SK-N-SH (cell line): ENCODE results near the gene CHPF. TPM values are rescaled to one million over a fixed set of nuclear protein-coding genes. Genes with fewer than 3 reads are reported as not detected.

Experiments
- CTCF ChIA-PET: fragments of 300-600, 350-600 bp; formaldehyde crosslinking; extraction: SDS; loops from one replicate; lab custom pipeline; 2021; lab: Yijun Ruan, JAX
- POLR2A ChIA-PET: fragments of 350-600 bp; sonication (Branson Sonifier 250); formaldehyde crosslinking; extraction: SDS; loops from one replicate; lab custom pipeline; 2020; ENCODE audit warnings: antibody characterized with exemption, inconsistent platforms; lab: Yijun Ruan, JAX
- DNase-seq: peaks from one replicate; pipeline ENCODE4 v3.0.0; 2012
- H2AFZ ChIP-seq: fragments of 200-600 bp; sonication (generic); 2 replicates; pipeline ENCODE4 v1.8.1; 2016; ENCODE audit warnings: antibody characterized with exemption, mild to moderate bottlenecking, low read depth
- H3F3A ChIP-seq: fragments of 200-600 bp; sonication (generic); replicated peaks from 2 replicates; pipeline ENCODE3; 2016; ENCODE audit warnings: antibody characterized with exemption, mild to moderate bottlenecking; ENCODE audit not compliant: insufficient read depth
- H3K27ac ChIP-seq, 2 experiments: fragments of 200-500 bp in 1 of 2; fragments of 200-600 bp in 1 of 2; sonication (Bioruptor generic) in 1 of 2; sonication (generic), shearing (Covaris generic) in 1 of 2; 2 replicates each; pipeline versions ENCODE4 v1.5.1 to v1.6.1; 2014 to 2016; ENCODE audit warnings: low read depth in 2 of 2, inconsistent platforms in 1 of 2, low read length in 1 of 2, mild to moderate bottlenecking in 1 of 2, mixed read lengths in 1 of 2
- H3K27me3 ChIP-seq: fragments of 200-600 bp; sonication (generic), shearing (Covaris generic); 2 replicates; pipeline ENCODE4 v1.6.1; 2016; ENCODE audit warnings: mixed run types; ENCODE audit not compliant: insufficient read depth
- H3K36me3 ChIP-seq, 2 experiments: fragments of 200-500 bp in 1 of 2; fragments of 200-600 bp in 1 of 2; sonication (Bioruptor generic) in 1 of 2; sonication (generic) in 1 of 2; replicated peaks in 1 of 2; 2 replicates each; pipeline versions ENCODE3 to v1.5.1; 2014 to 2016; ENCODE audit warnings: low read length in 1 of 2, mild to moderate bottlenecking in 1 of 2; ENCODE audit not compliant: insufficient read depth in 2 of 2, control insufficient read depth in 1 of 2
- H3K4me1 ChIP-seq, 2 experiments: fragments of 200-500 bp in 1 of 2; fragments of 200-600 bp in 1 of 2; sonication (Bioruptor generic) in 1 of 2; sonication (generic), shearing (Covaris generic) in 1 of 2; 2 replicates each; pipeline versions ENCODE4 v1.5.1 to v1.6.1; 2014 to 2016; ENCODE audit warnings: low read depth in 1 of 2, low read length in 1 of 2, mixed run types in 1 of 2; ENCODE audit not compliant: insufficient read depth in 2 of 2, control insufficient read depth in 1 of 2
- H3K4me2 ChIP-seq: fragments of 200-600 bp; sonication (generic), shearing (Covaris generic); 2 replicates; pipeline ENCODE4 v1.6.1; 2017; ENCODE audit warnings: mixed run types
- H3K4me3 ChIP-seq, 2 experiments: fragments of 200-500 bp in 1 of 2; fragments of 200-600 bp in 1 of 2; sonication (Bioruptor generic) in 1 of 2; sonication (generic), shearing (Covaris generic) in 1 of 2; 2 replicates each; pipeline versions ENCODE4 v1.5.1 to v1.8.1; 2014 to 2016; ENCODE audit warnings: low read depth in 2 of 2, inconsistent platforms in 1 of 2, low read length in 1 of 2, mild to moderate bottlenecking in 1 of 2, mixed read lengths in 1 of 2, moderate library complexity in 1 of 2
- H3K79me2 ChIP-seq: fragments of 200-600 bp; sonication (generic); 2 replicates; pipeline ENCODE4 v1.8.1; 2017; ENCODE audit warnings: mild to moderate bottlenecking; ENCODE audit not compliant: insufficient read depth
- H3K9ac ChIP-seq: fragments of 200-600 bp; sonication (generic); 2 replicates; pipeline ENCODE4 v1.6.1; 2017; ENCODE audit warnings: mixed run types
- H3K9me2 ChIP-seq: fragments of 200-600 bp; sonication (generic); 2 replicates; pipeline ENCODE4 v1.6.1; 2017; ENCODE audit warnings: mixed run types
- H3K9me3 ChIP-seq: fragments of 200-600 bp; sonication (generic); 2 replicates; pipeline ENCODE4 v1.6.1; 2017; ENCODE audit warnings: mixed run types, mild to moderate bottlenecking, moderate library complexity
- H4K20me1 ChIP-seq: fragments of 200-600 bp; sonication (generic); 2 replicates; pipeline ENCODE4 v1.6.1; 2017; ENCODE audit warnings: mild to moderate bottlenecking, mixed run types; ENCODE audit not compliant: insufficient read depth
- EP300 ChIP-seq, 2 experiments: IDR thresholded peaks; 2 replicates each; pipeline versions ENCODE4 v1.4.0 to v1.6.1; 2012; ENCODE audit warnings: borderline replicate concordance in 1 of 2, low read depth in 1 of 2, low read length in 1 of 2
- EZH2phosphoT487 ChIP-seq: fragments of 200-600 bp; sonication (generic); IDR thresholded peaks from 2 replicates; pipeline ENCODE4 v1.6.1; 2017; ENCODE audit warnings: low read depth, mixed run types, mild to moderate bottlenecking, antibody characterized with exemption, moderate library complexity, borderline replicate concordance
- FOXM1 ChIP-seq: IDR thresholded peaks from 2 replicates; pipeline ENCODE4 v1.4.0; 2012; ENCODE audit warnings: low read depth, mild to moderate bottlenecking
- GABPA ChIP-seq: IDR thresholded peaks from 2 replicates; pipeline ENCODE4 v1.4.0; 2012; ENCODE audit warnings: low read depth, mild to moderate bottlenecking
- GATA2 ChIP-seq: sonication (generic); formaldehyde crosslinking; IDR thresholded peaks from 2 replicates; pipeline ENCODE4 v1.5.0; 2020; ENCODE audit warnings: mild to moderate bottlenecking, missing genetic modification reagents
- JUND ChIP-seq: IDR thresholded peaks from 2 replicates; pipeline ENCODE4 v1.4.0; 2012
- MXI1 ChIP-seq: IDR thresholded peaks from 2 replicates; pipeline ENCODE4 v1.6.1; 2012; ENCODE audit warnings: mild to moderate bottlenecking, low read depth, low read length, improper control_type of control experiment
- NFIC ChIP-seq: IDR thresholded peaks from 2 replicates; pipeline ENCODE4 v1.4.0; 2012; ENCODE audit warnings: borderline replicate concordance
- NRF1 ChIP-seq: IDR thresholded peaks from 2 replicates; pipeline ENCODE4 v1.6.1; 2012; ENCODE audit warnings: low read depth, mild to moderate bottlenecking, low read length
- POLR2AphosphoS5 ChIP-seq: IDR thresholded peaks from 2 replicates; pipeline ENCODE4 v1.6.1; 2012; ENCODE audit warnings: low read depth, low read length
- RFX5 ChIP-seq: IDR thresholded peaks from 2 replicates; pipeline ENCODE4 v1.6.1; 2012; ENCODE audit warnings: mild to moderate bottlenecking, improper control_type of control experiment, low read length
- SMC3 ChIP-seq: IDR thresholded peaks from 2 replicates; pipeline ENCODE4 v1.6.1; 2012; ENCODE audit warnings: low read depth, low read length, improper control_type of control experiment
- TAF1 ChIP-seq: IDR thresholded peaks from 2 replicates; pipeline ENCODE4 v1.6.1; 2012; ENCODE audit warnings: low read depth, mild to moderate bottlenecking, low read length, moderate library complexity, borderline replicate concordance
- TCF12 ChIP-seq: IDR thresholded peaks from 2 replicates; pipeline ENCODE4 v1.4.0; 2012
- TEAD4 ChIP-seq: IDR thresholded peaks from 2 replicates; pipeline ENCODE4 v1.4.0; 2012; ENCODE audit warnings: mild to moderate bottlenecking, borderline replicate concordance; ENCODE audit not compliant: insufficient read depth
- YY1 ChIP-seq: IDR thresholded peaks from 2 replicates; pipeline ENCODE4 v1.4.0; 2012; ENCODE audit warnings: low read depth, mild to moderate bottlenecking
- WGBS: methylation state at CpG from one replicate; pipeline ENCODE4 v1.1.6; 2017; ENCODE audit warnings: low lambda C conversion rate; 5-methylcytosine and 5-hydroxymethylcytosine counted together
- polyA plus RNA-seq, 3 experiments: library from polyadenylated mRNA; depleted of rRNA; stranded (reverse); fragments of >200 nt; gene quantifications; 2 replicates each; pipeline ENCODE4 v1.2.3, GENCODE V29; 2012
- TF ChIP-seq, protein P1 (sequence below): IDR thresholded peaks from 2 replicates; pipeline ENCODE4 v1.4.0; 2012; ENCODE audit warnings: low read depth, borderline replicate concordance
- TF ChIP-seq, protein P2 (sequence below): IDR thresholded peaks from 2 replicates; pipeline ENCODE4 v1.4.0; 2012; ENCODE audit warnings: low read depth

CHPF gene
- polyA plus RNA-seq, 1 of the 3 experiments (the other 2 are of a cell fraction), result 141 TPM

DNA sequence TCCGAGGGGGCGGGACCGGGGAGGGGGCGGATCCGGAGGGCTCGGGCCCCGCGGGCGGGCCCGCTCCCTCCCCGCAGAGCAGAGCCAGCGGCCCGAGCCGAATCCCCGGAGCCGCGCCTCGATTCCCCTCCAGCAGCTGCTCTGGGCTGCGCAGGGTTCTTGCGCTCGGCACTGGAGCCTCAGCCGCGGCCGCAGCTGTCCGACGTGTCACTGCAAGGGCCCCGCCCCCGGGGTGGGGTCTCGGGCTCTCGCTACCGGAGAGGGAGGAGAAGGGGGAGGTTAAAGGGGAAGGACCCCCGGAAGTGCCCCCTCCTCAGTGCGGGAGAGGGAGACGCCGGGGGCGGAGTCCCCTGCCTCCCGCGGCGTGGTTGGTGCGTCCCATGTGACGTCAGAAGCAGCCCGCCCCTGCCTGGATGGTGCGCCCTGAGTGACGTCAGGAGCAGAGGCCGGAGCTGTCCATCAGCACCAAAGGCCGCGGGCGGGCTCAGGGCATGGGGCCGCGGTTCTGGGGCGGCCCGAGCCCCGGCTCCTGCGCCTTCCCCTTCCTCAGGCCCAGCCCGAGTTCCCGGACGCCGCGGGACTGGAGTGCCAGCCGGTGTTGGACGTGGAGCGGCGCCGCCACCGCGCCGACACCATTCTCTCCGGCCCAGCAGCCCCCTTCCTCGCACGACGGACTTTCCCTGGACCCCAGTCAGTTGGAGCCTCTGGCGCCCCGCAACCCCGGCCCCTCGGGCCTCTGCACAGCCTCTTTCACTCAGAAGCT is at the start of gene CHPF, which contains the start of gene TMEM198 (continued):
- no peak for TF ChIP-seq EP300 (IDR thresholded peaks at IDR 0.05; ENCODE audit: borderline replicate concordance in 1 of 2, low read depth in 1 of 2, low read length in 1 of 2)

DNA sequence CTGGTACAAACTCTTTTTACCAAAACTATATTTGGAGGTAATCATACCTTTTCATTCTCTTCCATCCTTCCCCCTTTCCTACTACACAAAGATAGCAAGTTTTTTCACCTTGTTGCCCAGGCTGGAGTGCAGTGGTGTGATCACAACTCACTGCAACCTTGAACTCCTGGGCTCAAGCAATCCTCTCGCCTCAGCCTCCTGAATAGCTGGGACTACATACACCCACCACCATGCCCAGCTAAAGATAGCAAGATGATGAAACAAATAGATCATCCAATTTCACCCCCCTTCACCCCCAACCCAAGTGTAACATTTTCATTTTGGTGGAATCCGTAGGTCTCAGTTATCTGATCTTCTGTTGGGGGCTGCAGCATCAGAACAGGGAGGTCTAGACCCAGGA is 49.5 kb upstream of the CHPF start:
- CTCF ChIA-PET, result interaction anchor here (0.9 to 2.4 kb wide), 3 partner anchors 18 to 63 kb away, joined by 3 to 14 read pairs (median 3); no protein-coding TSS in a partner anchor
- Histone ChIP-seq H3K9me3 (no peaks in the 10 kb centered on the region), H3K4me2 (no peak overlapping the region), H4K20me1 (no peaks in the 10 kb centered on the region), H3K36me3 (no peaks in the 10 kb centered on the region), H3K27ac (no peak overlapping the region), H3F3A (peaks cover 8% of the 10 kb centered on the region), H3K9ac (no peak overlapping the region), H2AFZ (no peak overlapping the region), H3K4me3 (no peak overlapping the region), H3K79me2 (0 out of 2 replicates have a peak, but pooled peaks cover under 1% of the 10 kb centered on the region), H3K9me2 (no peaks in the 10 kb centered on the region), H3K4me1 (peaks cover 0 to 4% of the 10 kb centered on the region in 2 experiments; a peak in 1 of 4 replicates), H3K27me3 (no peaks in the 10 kb centered on the region)
- WGBS, result 67% methylated on average over 2 of the region's 2 CpGs
- no peak for DNase-seq
- TF ChIP-seq RFX5, result no peak
- no peak for TF ChIP-seq POLR2AphosphoS5
- TF ChIP-seq TAF1, result no peak
- POLR2A ChIA-PET, result no interaction called here

DNA sequence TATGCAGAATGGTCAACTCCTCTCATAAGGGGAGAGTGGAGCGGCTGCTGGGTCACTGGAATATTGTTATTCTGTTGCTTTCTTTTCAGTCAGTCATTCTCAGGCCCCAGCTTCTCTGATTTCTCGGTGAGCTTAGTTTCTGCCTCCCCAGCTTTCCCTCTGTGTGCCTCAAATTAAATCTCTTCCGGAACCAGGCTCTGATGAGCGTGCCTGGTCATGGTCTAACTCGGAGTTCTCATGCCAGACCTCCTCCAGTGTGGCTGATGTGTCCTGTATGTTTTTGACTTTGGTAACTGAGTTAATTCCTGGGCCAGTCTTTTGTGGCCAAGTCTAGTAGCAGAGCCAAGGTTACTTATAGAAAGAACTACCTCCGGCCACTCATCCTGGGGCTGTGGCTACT is 49.1 kb upstream of the CHPF start:
- Histone ChIP-seq H3K27ac (no peak overlapping the region), H3K4me2 (no peak overlapping the region), H2AFZ (no peak overlapping the region), H3K9me2 (no peaks in the 10 kb centered on the region), H3K9me3 (no peaks in the 10 kb centered on the region), H3F3A (peaks cover 8% of the 10 kb centered on the region), H3K79me2 (no peaks in the 10 kb centered on the region), H3K36me3 (no peaks in the 10 kb centered on the region), H3K4me1 (peaks cover 0 to 4% of the 10 kb centered on the region in 2 experiments; a peak in 1 of 4 replicates), H3K9ac (no peak overlapping the region), H4K20me1 (no peaks in the 10 kb centered on the region), H3K27me3 (no peaks in the 10 kb centered on the region)
- CTCF ChIA-PET, result interaction anchor here (0.9 to 3.2 kb wide), 4 partner anchors 17 to 63 kb away, joined by 3 to 15 read pairs (median 8); no protein-coding TSS in a partner anchor
- POLR2A ChIA-PET, result no interaction called here
- no peak for DNase-seq
- TF ChIP-seq NRF1, result no peak
- TF ChIP-seq JUND, result no peak
- TF ChIP-seq FOXM1, result no peak
- no peak for TF ChIP-seq RFX5
- no peak for TF ChIP-seq TAF1
- TF ChIP-seq, protein P1, sequence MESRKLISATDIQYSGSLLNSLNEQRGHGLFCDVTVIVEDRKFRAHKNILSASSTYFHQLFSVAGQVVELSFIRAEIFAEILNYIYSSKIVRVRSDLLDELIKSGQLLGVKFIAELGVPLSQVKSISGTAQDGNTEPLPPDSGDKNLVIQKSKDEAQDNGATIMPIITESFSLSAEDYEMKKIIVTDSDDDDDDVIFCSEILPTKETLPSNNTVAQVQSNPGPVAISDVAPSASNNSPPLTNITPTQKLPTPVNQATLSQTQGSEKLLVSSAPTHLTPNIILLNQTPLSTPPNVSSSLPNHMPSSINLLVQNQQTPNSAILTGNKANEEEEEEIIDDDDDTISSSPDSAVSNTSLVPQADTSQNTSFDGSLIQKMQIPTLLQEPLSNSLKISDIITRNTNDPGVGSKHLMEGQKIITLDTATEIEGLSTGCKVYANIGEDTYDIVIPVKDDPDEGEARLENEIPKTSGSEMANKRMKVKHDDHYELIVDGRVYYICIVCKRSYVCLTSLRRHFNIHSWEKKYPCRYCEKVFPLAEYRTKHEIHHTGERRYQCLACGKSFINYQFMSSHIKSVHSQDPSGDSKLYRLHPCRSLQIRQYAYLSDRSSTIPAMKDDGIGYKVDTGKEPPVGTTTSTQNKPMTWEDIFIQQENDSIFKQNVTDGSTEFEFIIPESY, result no peak
- TF ChIP-seq TCF12, result no peak
- TF ChIP-seq, protein P2, sequence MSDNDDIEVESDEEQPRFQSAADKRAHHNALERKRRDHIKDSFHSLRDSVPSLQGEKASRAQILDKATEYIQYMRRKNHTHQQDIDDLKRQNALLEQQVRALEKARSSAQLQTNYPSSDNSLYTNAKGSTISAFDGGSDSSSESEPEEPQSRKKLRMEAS, result no peak
- no peak for TF ChIP-seq MXI1
- TF ChIP-seq EZH2phosphoT487, result no peak
- no peak for TF ChIP-seq GATA2 (CRISPR knock-in tag)
- TF ChIP-seq SMC3, result no peak
- TF ChIP-seq EP300 (IDR thresholded peaks at IDR 0.05; ENCODE audit: borderline replicate concordance in 1 of 2, low read depth in 1 of 2, low read length in 1 of 2), result no peak
- no peak for TF ChIP-seq YY1
- TF ChIP-seq GABPA, result no peak
- no peak for TF ChIP-seq NFIC
- TF ChIP-seq TEAD4, result no peak
- TF ChIP-seq, all 33 proteins: peak for 0
- H3K4me3 ChIP-seq, result no peak overlapping the region
- 74% methylated on average over 6 of the region's 6 CpGs for WGBS
